Bronchial smooth muscle cell (primary cell): ENCODE measurements around the gene FARP1. TPM values are rescaled to one million over a fixed set of nuclear protein-coding genes. Genes with fewer than 3 reads are reported as not detected.

ENCODE experiments used
- total RNA-seq: library from RNA; depleted of rRNA; stranded (reverse); fragments of >200 nt; gene quantifications from 2 replicates; pipeline ENCODE4 v1.2.1, GENCODE V29; 2014

FARP1 gene
- 15.6 and 17.0 TPM in 2 replicates for total RNA-seq

GRCh38 chr13:98142380-98143156, at the start of gene FARP1:
Gene FARP1, plus strand, starts transcription at chr13:98143094. Its CDS starts 70,149 bp downstream, at chr13:98213243.

GRCh38 chr13:98176777-98177608, 34.1 kb downstream of the FARP1 start, which contains the start of gene RNF113B:
Gene RNF113B, minus strand, starts transcription at chr13:98177269. Its CDS starts 33 bp downstream, at chr13:98177236.

Other genes starting within 250 kb of the FARP1 start
- 154 and 192 TPM in 2 replicates for gene IPO5, start 189.4 kb upstream of the FARP1 start, total RNA-seq
- gene RNF113B, start 34.2 kb downstream of the FARP1 start, total RNA-seq: not detected in 2 replicates